GM18526 (cell line): ENCODE data around the gene DNAJA2.

Source experiments
- POLR2A ChIP-seq: IDR thresholded peaks from 3 replicates; pipeline ENCODE4 v1.6.1; 2011; ENCODE audit not compliant: insufficient read length; ENCODE audit errors: extremely low read depth

Gene DNAJA2

DNA sequence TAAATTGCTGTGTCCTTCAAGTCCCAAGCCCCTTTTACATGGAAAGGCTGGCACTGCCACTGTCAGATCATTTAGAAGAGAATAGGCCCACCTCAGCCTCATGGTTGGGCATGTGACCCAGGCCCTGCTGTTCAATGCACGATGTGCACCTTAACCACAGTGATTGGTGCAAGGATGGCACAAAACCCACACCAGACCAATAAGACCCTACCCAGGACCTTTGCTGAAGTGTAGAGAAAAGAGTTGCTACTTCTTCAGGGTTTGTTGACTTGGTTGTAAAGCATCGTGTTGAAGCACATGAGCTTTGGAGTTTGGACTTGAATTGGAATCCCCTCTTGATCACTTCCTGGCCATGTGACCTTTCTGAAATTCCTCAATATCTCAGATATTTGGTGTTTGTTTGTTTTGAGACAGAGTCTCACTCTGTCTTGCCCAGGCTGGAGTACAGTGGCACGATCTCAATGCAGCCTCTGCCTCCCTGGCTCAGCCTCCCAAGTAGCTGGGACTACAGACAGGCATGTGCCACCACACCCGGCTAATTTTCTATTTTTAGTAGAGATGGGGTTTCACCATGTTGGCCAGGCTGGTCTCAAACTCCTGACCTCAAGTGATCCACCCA is 24.8 kb downstream of the DNAJA2 start:
- TF ChIP-seq POLR2A, result no peak

DNA sequence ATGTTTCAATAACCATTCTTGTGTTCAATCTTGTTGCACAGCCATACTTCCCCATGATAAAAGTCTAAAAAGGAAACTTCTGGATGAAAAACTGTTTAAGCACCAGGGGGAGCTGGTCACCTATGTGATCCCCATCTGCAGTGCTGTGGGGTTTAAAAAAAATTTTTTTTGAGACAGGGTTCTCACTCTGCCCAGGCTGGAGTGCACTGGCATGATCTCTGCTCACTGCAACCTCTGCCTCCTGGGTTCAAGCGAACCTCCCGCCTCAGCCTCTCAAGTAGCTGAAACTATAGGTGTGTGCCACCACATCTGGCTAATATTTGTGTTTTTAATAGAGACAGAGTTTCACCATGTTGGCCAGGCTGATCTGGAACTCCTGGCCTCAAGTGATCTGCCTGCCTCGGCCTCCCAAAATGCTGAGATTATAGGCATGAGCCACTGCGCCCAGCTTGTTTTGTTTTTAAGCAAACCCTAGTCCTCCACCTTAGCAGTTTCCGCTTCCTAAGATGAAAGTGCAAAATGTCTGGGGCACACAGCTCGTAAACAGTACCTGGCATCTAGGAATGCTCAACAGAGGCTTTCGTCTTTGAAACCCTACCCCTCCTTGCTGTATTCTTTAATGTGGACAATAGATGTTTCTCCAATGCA is 25.4 kb downstream of the DNAJA2 start:
- no peak for TF ChIP-seq POLR2A

DNA sequence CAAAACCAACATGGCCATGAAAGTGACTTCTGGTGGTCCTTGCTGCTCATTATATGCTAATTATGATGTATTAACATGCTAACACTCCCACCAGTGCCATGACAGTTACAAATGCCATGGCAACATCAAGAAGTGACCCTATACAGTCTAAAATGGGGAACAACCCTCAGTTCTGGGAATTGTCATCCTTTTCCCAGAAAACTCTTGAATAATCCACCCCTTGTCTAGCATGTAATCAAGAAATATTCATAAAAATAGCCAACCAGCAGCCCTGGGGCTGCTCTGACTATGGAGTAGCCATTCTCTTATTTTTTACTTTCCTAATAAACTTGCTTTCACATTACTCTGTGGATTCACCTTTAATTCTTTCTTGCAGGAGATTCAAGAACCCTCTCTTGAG is 35.9 kb downstream of the DNAJA2 start:
- TF ChIP-seq POLR2A, result no peak

DNA sequence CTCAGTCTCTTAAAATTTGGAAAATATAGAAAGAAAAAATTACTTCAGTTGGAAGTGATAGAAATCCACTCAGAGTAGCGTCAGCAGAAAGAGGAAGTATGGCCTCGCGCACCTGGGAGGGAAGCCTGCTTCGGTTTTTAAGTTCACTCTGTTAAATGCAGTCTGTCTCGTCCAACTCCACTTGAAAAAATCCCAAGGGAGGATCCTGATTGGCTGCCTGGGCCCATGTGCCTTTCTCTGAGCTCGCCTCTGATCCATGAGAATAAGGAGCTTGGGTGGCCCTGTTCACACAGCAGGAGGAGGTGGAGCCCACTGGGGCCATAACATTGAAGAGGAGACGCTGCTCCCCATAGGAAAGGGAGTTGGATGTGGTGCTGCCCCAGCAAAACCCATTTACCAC is 40.7 kb downstream of the DNAJA2 start:
- TF ChIP-seq POLR2A, result no peak

DNA sequence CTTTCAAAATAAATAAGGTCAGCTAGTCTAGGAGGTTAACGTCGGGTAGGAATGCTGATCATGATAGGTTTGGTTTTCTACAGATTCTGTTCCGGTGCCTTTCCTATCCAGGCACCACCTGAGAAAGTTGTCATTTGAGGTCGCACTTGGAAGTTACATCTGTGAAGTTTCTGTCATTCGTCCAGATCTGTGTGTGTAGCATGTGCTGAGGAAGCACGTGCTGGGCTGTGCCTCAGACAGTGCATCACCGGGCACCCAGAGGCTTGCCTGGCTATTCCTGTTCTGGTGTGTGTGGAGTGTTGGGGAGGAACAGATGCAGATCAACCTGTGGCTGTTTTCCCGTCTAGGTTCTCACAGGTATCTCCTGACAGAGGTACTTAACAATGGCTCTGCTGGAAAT is 42.6 kb downstream of the DNAJA2 start:
- no peak for TF ChIP-seq POLR2A

DNA sequence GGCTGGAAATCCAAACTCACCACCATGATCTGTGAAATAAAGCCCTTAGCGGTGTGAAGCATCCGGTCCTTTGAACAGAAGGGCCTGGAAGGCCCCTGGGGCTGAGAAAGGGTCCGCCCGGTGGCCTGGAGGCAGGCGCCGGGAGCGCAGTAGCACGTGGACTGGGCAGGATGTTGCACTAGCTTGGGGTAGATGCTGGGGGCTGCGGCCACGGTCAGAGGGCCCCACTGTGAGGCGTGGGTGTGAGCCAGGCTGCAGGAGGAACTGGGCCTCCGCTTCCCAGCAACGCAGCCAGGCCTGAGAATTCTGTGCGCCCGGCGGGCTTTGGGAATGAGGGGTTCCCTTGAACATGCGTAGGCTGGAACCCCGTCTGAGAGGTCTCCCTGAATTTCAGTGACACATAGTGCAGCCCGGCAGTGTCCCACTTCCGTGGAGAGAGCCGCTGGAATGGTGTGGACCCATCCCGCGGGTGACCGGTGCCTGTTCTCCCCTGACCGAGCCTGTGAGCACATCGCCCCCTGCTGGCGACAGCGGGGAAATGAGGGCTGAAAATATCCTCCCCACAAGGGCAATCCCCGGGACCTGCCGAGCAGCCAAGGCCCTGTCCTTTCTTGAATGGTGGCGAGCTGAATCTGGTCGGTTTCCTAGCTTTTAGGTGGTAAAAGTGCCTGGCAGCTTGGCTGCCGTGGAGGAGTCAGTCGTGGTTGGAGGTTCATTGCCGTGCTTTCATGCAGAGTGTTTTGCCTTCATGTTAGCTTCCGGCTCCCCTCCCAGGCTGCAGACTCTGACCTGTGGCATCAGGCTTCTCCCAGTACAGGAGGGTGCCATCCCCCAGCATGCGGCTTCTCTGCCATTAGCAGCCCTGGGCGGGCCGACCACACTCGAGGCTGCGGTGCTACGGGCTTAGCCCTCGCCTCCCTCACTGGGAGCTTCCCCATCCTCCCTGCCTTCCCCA is 43.8 kb downstream of the DNAJA2 start:
- TF ChIP-seq POLR2A, result no peak

DNA sequence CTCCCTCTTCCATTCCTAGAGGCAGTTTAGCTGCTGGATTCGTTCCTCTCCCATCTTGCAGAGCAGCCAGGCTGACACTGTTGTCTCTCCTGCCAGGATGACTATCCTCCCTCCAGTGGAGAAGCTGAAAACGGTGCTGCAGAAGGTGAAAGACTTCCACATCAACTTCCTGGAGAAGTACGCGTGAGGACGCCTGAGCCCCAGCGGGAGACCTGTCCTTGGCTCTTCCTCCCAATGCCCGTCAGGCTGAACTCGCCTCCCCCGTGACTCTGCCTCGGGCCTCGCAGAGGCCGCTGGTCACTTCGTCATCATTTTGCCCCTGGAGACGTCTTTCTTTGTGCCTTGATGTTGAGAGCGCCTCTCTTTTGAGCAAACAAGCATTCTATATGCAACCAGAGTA is 44.7 kb downstream of the DNAJA2 start:
- TF ChIP-seq POLR2A, result no peak

DNA sequence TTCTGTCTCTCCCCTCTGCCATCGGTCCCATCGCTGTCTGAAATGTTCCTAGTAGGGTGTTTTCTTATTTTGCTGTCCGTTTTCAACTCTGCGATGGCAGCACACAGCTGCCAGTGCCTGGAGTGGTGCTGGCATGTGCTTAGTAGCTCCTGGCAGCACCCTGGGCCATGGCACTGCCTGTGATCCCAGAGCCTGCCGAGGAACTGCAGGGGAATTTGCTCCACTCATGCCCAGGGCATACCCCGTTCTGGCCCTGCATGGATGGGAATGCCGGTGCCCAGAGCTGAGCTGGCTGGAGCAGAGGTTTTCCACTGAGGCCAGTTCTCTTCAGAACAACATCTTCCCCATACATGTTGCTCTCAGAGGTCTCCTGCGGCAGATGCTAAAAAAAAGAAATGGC is 46.2 kb downstream of the DNAJA2 start:
- no peak for TF ChIP-seq POLR2A

DNA sequence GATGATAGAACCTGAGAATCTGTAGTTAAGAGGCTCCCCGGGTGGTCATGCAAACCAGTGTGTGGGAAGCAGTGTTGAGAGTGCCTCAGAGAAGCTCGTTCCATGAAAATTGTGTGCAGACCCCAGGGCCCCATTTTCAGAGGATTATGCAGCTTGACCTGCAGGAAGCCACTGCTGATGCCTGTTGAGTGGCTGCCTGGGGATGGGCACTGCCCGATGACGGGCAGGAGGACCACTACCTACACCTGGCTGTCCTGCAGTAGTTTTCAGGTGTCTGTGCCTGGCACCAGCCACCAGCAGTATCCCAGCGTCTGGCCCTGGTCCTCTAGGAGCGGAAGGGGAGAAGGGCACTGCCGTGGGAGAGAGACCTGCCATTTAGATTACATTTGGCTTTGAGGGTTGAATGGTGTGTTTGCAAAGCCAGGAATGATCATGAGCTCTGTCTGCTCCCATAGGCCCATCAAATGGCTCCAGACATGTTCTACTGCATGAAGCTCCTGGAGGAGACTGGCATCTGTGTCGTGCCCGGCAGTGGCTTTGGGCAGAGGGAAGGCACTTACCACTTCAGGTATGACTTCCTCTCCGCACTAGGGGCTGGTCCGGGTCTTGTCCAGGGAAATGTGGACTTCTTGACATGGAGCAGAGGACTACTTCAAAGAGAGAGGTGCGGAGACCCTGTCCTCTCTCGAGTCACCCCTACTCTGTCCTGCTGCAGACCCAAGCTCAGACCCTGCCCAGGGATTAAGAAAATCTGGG is 46.8 kb downstream of the DNAJA2 start:
- TF ChIP-seq POLR2A, result no peak

DNA sequence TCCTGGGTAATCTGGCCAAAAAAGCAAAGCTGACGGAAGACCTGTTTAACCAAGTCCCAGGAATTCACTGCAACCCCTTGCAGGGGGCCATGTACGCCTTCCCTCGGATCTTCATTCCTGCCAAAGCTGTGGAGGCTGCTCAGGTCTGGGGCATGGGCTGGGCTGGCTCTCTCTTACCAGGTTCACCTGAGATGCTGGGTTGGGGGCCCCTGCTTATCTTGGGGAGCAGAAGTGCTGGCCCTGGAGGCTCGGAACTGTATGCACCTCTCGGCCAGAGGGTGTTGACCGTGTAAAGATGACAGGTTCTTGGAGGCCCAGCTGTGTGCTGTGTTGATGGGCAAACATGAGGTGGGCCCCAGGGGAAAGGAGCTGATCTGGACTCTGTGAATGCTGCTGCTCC is 49.1 kb downstream of the DNAJA2 start:
- TF ChIP-seq POLR2A, result no peak

DNA sequence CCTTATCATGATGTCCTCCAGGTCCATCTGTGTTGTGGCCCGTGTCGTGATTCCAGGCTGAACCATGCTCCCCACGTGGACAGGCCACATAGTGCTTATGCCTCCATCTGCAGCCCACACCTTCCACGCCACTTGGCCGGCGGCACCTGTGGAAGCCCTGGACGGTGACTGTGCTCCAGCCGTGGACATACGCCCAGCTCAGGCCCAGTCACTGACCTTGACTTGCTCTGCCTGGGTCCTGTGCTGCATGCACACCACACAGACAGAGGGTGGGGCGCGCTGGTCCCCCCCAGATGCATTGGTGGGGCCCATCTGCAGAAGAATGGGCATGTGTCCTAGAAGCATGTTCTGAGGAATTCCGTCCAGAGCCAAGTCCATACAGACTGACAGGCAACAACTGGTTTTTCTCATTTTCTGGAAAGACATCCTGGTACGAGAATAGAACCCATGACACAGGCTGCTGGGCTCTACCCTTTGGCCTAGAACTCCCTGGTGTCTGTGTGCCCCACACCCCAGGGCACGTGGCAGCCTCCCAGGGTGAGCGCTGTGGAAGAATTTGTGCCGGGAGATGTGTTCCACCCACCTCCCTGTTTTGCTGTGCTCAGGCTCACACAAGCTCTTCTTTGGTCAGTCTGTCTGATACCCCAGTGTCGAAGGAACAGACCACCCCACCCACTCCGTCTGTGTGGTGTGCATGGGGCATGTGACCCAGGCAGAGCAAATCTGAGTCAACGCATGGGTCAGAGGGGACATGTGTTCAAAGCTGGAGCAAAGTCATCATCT is 49.8 kb downstream of the DNAJA2 start:
- no peak for TF ChIP-seq POLR2A

DNA sequence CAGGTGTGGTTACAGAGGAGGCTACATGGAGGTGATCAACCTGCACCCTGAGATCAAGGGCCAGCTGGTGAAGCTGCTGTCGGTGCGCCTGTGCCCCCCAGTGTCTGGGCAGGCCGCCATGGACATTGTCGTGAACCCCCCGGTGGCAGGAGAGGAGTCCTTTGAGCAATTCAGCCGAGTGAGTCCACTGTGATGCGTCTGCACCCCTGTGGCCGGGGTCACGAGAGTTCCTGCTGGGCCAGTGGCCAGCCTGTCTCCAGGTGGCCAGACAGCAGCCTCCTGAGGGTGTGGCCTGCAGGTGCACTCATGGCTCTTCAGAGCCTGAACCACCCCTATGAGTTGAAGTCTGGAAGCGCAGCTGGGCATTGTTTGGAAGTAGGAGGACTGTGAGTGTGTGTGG is 51.2 kb downstream of the DNAJA2 start:
- TF ChIP-seq POLR2A, result no peak

DNA sequence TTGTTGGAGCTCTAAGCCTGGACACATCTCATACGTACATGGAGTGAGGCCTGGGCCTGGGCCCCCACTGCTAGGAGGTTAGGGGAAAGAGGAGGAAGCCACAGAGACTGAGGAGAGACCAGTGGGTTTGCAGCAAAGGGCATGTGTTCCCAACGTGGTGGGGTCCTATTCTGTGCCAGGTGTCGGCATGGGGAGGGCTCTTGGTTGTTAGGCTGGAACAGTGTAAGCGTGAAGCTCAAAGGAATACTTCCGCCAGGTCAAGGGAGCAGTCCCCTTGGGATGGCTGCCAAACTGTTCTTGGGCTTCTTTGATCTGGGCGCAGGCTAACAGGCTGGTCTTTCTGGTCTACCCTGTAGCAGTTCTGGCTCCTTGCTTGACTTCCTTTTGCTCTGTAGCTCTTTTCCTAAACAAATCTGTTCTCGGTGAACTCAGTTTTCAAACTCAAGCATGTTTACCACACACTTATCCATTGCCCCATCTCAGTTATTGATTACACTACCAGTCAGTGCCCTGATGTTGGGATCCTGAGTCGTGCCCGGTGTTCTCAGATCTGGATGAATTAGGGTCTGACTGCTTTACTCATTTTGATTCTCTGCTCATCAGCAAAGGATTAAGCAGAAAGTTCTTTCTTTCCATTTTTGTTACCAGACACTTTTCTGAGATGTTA is 52.9 kb downstream of the DNAJA2 start:
- no peak for TF ChIP-seq POLR2A
